ENCODE measurements around the gene FBXL14. TPM values are rescaled to one million over a fixed set of nuclear protein-coding genes. Genes with fewer than 3 reads are reported as not detected.

The FBXL14 gene
- total RNA-seq, 4 donors from 2014 or later = 6.3 to 20.4 (median 12.7) TPM

- Histone ChIP-seq H3K36me3 (no peaks in the 10 kb centered on the region), H3K4me1 (peaks cover 0 to 12% (median 0%) of the 10 kb centered on the region in 4 donors), H3K4me3 (no peak overlapping the region), H3K27me3 (no peaks in the 10 kb centered on the region), H3K27ac (no peak overlapping the region), H3K9me3 (no peaks in the 10 kb centered on the region)
- no peak for DNase-seq
- TF ChIP-seq CTCF (IDR thresholded peaks at IDR 0.05) (no peak), POLR2A (IDR thresholded peaks at IDR 0.05) (no peak)
Observed at GRCh38 chr12:1523558-1524050, 70.8 kb downstream of the FBXL14 start.

- DNase-seq = no peak
- H3K36me3 ChIP-seq = no peaks in the 10 kb centered on the region
Observed at GRCh38 chr12:1523046-1523445, 71.3 kb downstream of the FBXL14 start.

GRCh38 chr12:1519642-1520041, 74.7 kb downstream of the FBXL14 start:
- no peak for TF ChIP-seq CTCF (IDR thresholded peaks at IDR 0.05)
- no peak for DNase-seq
- Histone ChIP-seq H3K4me3 (no peak overlapping the region), H3K9me3 (no peaks in the 10 kb centered on the region), H3K4me1 (peaks cover 0 to 12% (median 0%) of the 10 kb centered on the region in 4 donors), H3K36me3 (no peaks in the 10 kb centered on the region), H3K27ac (no peak overlapping the region), H3K27me3 (no peaks in the 10 kb centered on the region)

More at GRCh38 chr12:1523046-1523445, 71.3 kb downstream of the FBXL14 start:
- H3K27ac ChIP-seq = no peak overlapping the region
- H3K4me3 ChIP-seq = no peak overlapping the region
- TF ChIP-seq CTCF (IDR thresholded peaks at IDR 0.05) (no peak), POLR2A (IDR thresholded peaks at IDR 0.05) (no peak)
- no peaks in the 10 kb centered on the region for H3K27me3 ChIP-seq
- H3K4me1 ChIP-seq = peaks cover 0 to 12% (median 0%) of the 10 kb centered on the region in 4 donors
- H3K9me3 ChIP-seq = no peaks in the 10 kb centered on the region

- H3K9me3 ChIP-seq = no peaks in the 10 kb centered on the region
- TF ChIP-seq CTCF (IDR thresholded peaks at IDR 0.05) = no peak
- TF ChIP-seq POLR2A (IDR thresholded peaks at IDR 0.05) = no peak
- H3K27ac ChIP-seq = no peak overlapping the region
- no peaks in the 10 kb centered on the region for H3K36me3 ChIP-seq
- no peak for DNase-seq
- peaks cover 0 to 12% (median 0%) of the 10 kb centered on the region in 4 donors for H3K4me1 ChIP-seq
- H3K4me3 ChIP-seq = peak overlapping the region in 1 of 4 donors; percentile 3
- H3K27me3 ChIP-seq = no peaks in the 10 kb centered on the region
Observed at GRCh38 chr12:1518591-1519516, 75.5 kb downstream of the FBXL14 start.

GRCh38 chr12:1517734-1518525, 76.5 kb downstream of the FBXL14 start:
- Histone ChIP-seq H3K27me3 (no peaks in the 10 kb centered on the region), H3K36me3 (no peaks in the 10 kb centered on the region), H3K4me1 (peaks cover 0 to 12% (median 0%) of the 10 kb centered on the region in 4 donors), H3K27ac (no peak overlapping the region), H3K9me3 (no peaks in the 10 kb centered on the region), H3K4me3 (no peak overlapping the region)
- TF ChIP-seq POLR2A (IDR thresholded peaks at IDR 0.05) (no peak), CTCF (IDR thresholded peaks at IDR 0.05) (no peak)
- DNase-seq = no peak
